ENCODE measurements around the gene BRD7.

The BRD7 gene

GRCh38 chr16:50293041-50293783, 75.6 kb downstream of the BRD7 start:
- Histone ChIP-seq H3K9me3 (ENCODE audit: control insufficient read depth, insufficient read depth, low read depth, low read length) (no peaks in the 10 kb centered on the region), H3K36me3 (ENCODE audit: control insufficient read depth in 2 of 2, insufficient read depth in 1 of 2, low read length in 2 of 2) (peaks cover 0 to 14% of the 10 kb centered on the region in 2 experiments; a peak in 1 of 3 replicates), H3K4me3 (ENCODE audit: low read depth, low read length) (no peak overlapping the region), H3K4me1 (ENCODE audit: control insufficient read depth, insufficient read depth, low read length) (no peaks in the 10 kb centered on the region), H3K27ac (ENCODE audit: extremely low read depth, low read depth, low read length) (no peak overlapping the region)
- CTCF ChIA-PET, result no interaction called here
- POLR2A ChIA-PET, result no interaction called here
- no peak for TF ChIP-seq RBAK (tag by site-specific recombination; IDR thresholded peaks at IDR 0.05)
- no peak for TF ChIP-seq ZNF621 (tag by site-specific recombination; IDR thresholded peaks at IDR 0.05)
- TF ChIP-seq ZNF600 (tag by site-specific recombination; IDR thresholded peaks at IDR 0.05), result no peak
- TF ChIP-seq ZNF791 (tag by site-specific recombination; IDR thresholded peaks at IDR 0.05), result no peak
- no peak for TF ChIP-seq ZFP3 (tag by site-specific recombination; IDR thresholded peaks at IDR 0.05; ENCODE audit: low read depth)
- no peak for TF ChIP-seq ZNF23 (tag by site-specific recombination; IDR thresholded peaks at IDR 0.05; ENCODE audit: borderline replicate concordance)
- no peak for TF ChIP-seq ZNF10 (tag by site-specific recombination; IDR thresholded peaks at IDR 0.05)
- no peak for TF ChIP-seq ZNF785 (tag by site-specific recombination; IDR thresholded peaks at IDR 0.05)
- TF ChIP-seq ZNF654 (tag by site-specific recombination; IDR thresholded peaks at IDR 0.05; ENCODE audit: low read depth), result no peak
- TF ChIP-seq ZFP69B (tag by site-specific recombination; IDR thresholded peaks at IDR 0.05), result no peak
- TF ChIP-seq ZNF837 (tag by site-specific recombination; IDR thresholded peaks at IDR 0.05), result no peak
- no peak for TF ChIP-seq ZBTB21 (tag by site-specific recombination; IDR thresholded peaks at IDR 0.05)
- no peak for TF ChIP-seq ZNF112 (tag by site-specific recombination; IDR thresholded peaks at IDR 0.05)

- ChIA-PET CTCF (no interaction called here), POLR2A (no interaction called here)
- Histone ChIP-seq H3K4me3 (ENCODE audit: low read depth, low read length) (no peak overlapping the region), H3K9me3 (ENCODE audit: control insufficient read depth, insufficient read depth, low read depth, low read length) (no peaks in the 10 kb centered on the region), H3K4me1 (ENCODE audit: control insufficient read depth, insufficient read depth, low read length) (no peaks in the 10 kb centered on the region), H3K27ac (ENCODE audit: extremely low read depth, low read depth, low read length) (no peak overlapping the region), H3K36me3 (ENCODE audit: control insufficient read depth in 2 of 2, insufficient read depth in 1 of 2, low read length in 2 of 2) (peaks cover 0 to 17% of the 10 kb centered on the region in 2 experiments; a peak in 1 of 3 replicates)
- TF ChIP-seq ZNF624 (tag by site-specific recombination; IDR thresholded peaks at IDR 0.05) (no peak), KLF9 (tag by site-specific recombination; IDR thresholded peaks at IDR 0.05; ENCODE audit: low read depth) (no peak), ZNF155 (tag by site-specific recombination; IDR thresholded peaks at IDR 0.05) (no peak), PRDM4 (tag by site-specific recombination; IDR thresholded peaks at IDR 0.05) (no peak), ZNF394 (tag by site-specific recombination; IDR thresholded peaks at IDR 0.05; ENCODE audit: borderline replicate concordance) (no peak), ZNF660 (tag by site-specific recombination; IDR thresholded peaks at IDR 0.05) (no peak), ZXDB (tag by site-specific recombination; IDR thresholded peaks at IDR 0.05) (no peak), ZNF280C (tag by site-specific recombination; IDR thresholded peaks at IDR 0.05) (no peak), ZBTB11 (tag by site-specific recombination; conservative IDR thresholded peaks at IDR 0.05; ENCODE audit: low read depth) (no peak), ZNF292 (tag by site-specific recombination; IDR thresholded peaks at IDR 0.05; ENCODE audit: borderline replicate concordance, low read depth) (no peak)
- TF ChIP-seq, protein P1, sequence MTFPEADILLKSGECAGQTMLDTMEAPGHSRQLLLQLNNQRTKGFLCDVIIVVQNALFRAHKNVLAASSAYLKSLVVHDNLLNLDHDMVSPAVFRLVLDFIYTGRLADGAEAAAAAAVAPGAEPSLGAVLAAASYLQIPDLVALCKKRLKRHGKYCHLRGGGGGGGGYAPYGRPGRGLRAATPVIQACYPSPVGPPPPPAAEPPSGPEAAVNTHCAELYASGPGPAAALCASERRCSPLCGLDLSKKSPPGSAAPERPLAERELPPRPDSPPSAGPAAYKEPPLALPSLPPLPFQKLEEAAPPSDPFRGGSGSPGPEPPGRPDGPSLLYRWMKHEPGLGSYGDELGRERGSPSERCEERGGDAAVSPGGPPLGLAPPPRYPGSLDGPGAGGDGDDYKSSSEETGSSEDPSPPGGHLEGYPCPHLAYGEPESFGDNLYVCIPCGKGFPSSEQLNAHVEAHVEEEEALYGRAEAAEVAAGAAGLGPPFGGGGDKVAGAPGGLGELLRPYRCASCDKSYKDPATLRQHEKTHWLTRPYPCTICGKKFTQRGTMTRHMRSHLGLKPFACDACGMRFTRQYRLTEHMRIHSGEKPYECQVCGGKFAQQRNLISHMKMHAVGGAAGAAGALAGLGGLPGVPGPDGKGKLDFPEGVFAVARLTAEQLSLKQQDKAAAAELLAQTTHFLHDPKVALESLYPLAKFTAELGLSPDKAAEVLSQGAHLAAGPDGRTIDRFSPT (tag by site-specific recombination; IDR thresholded peaks at IDR 0.05), result no peak
- TF ChIP-seq, protein P2, sequence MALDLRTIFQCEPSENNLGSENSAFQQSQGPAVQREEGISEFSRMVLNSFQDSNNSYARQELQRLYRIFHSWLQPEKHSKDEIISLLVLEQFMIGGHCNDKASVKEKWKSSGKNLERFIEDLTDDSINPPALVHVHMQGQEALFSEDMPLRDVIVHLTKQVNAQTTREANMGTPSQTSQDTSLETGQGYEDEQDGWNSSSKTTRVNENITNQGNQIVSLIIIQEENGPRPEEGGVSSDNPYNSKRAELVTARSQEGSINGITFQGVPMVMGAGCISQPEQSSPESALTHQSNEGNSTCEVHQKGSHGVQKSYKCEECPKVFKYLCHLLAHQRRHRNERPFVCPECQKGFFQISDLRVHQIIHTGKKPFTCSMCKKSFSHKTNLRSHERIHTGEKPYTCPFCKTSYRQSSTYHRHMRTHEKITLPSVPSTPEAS (tag by site-specific recombination; IDR thresholded peaks at IDR 0.05), result no peak
These were observed 76.2 kb downstream of the BRD7 start for GRCh38 chr16:50292566-50292948.

Measured in HEK293 (cell line).